Spleen (tissue), 11 donors: ENCODE results near the gene ZSWIM2. TPM values are rescaled to one million over a fixed set of nuclear protein-coding genes. Genes with fewer than 3 reads are reported as not detected.

Source experiments
- DNase-seq: peaks from one replicate; pipeline ENCODE4 v3.0.0-alpha.2; 2020
- H3K27ac ChIP-seq, 8 donors: fragments of 200-600 bp; sonication (generic) in 7 of 8; 1 replicate in 4 of 8; 2 replicates in 4 of 8; pipeline versions ENCODE4 v1.5.0 to v1.8.0; 2016 to 2021; ENCODE audit warnings: inconsistent platforms in 4 of 8, mild to moderate bottlenecking in 4 of 8, moderate library complexity in 1 of 8
- H3K27me3 ChIP-seq, 7 donors: fragments of 200-600 bp; sonication (generic) in 6 of 7; replicated peaks in 1 of 7; 1 replicate in 4 of 7; 2 replicates in 3 of 7; pipeline versions ENCODE4 v1.5.0 to v1.8.0; 2016 to 2021; ENCODE audit warnings: inconsistent platforms in 3 of 7, mild to moderate bottlenecking in 1 of 7
- H3K36me3 ChIP-seq, 6 donors: fragments of 200-600 bp; sonication (generic) in 5 of 6; 1 replicate in 4 of 6; 2 replicates in 2 of 6; pipeline versions ENCODE4 v1.5.0 to v1.8.0; 2016 to 2021; ENCODE audit warnings: inconsistent platforms in 2 of 6
- H3K4me1 ChIP-seq, 6 donors: fragments of 200-600 bp; sonication (generic) in 5 of 6; 1 replicate in 3 of 6; 2 replicates in 3 of 6; pipeline versions ENCODE4 v1.5.0 to v1.8.0; 2016 to 2021; ENCODE audit warnings: inconsistent platforms in 3 of 6
- H3K4me3 ChIP-seq, 8 donors: fragments of 200-600 bp; sonication (generic) in 7 of 8; 1 replicate in 4 of 8; 2 replicates in 4 of 8; pipeline versions ENCODE4 v1.5.0 to v1.8.0; 2016 to 2021; ENCODE audit warnings: inconsistent platforms in 4 of 8, mild to moderate bottlenecking in 4 of 8, moderate library complexity in 2 of 8
- H3K9me3 ChIP-seq, 8 donors: fragments of 200-600 bp; sonication (generic) in 7 of 8; 1 replicate in 4 of 8; 2 replicates in 4 of 8; pipeline versions ENCODE4 v1.5.0 to v1.8.0; 2016 to 2021; ENCODE audit warnings: inconsistent platforms in 4 of 8
- POLR2A ChIP-seq, 3 donors: fragments of 450-650 bp; IDR thresholded peaks; one replicate each; pipeline ENCODE4 v1.5.1; 2017; ENCODE audit warnings: antibody characterized with exemption in 3 of 3, mild to moderate bottlenecking in 1 of 3
- WGBS, 5 donors: extraction: QIAGEN DNeasy Blood & Tissue Kit in 3 of 5; methylation state at CpG; one replicate each; pipeline versions ENCODE4 v1.1.5 to v1.1.7; 2013 to 2018; 5-methylcytosine and 5-hydroxymethylcytosine counted together
- intact Hi-C: fragments of 100-400 bp; cut with DNase I; formaldehyde crosslinking; loops from one replicate; pipeline ENCODE4 v1.15.0; 2023; ENCODE audit warnings: low total_unique reads
- polyA plus RNA-seq, 3 donors: library from polyadenylated mRNA; stranded (reverse); fragments of 200-250 nt; gene quantifications; one replicate each; pipeline ENCODE4 v1.2.1, GENCODE V29; 2013
- total RNA-seq, 7 donors: library from RNA; depleted of rRNA in 3 of 7; stranded (reverse); fragments of >200 nt in 3 of 7; fragmentation: NEBNext Ultra II Directional in 4 of 7; extraction: Animal tissue kit (Norgen Biotek cat#: 25700) in 4 of 7; gene quantifications; one replicate each; pipeline versions ENCODE4 v1.1.0 to v1.2.1, GENCODE V29; 2016 to 2021
- donor health status: healthy with polysubstance abuse.
- donor health status: DM: no; HTN: no; CAD: no; lungs with moderate emphysema.
- donor health status: DM: no; HTN: no; CAD: no.
- donor health status: Bipolar disorder and iron deficiency.
- donor health status: healthy.
- donor health status: DM: no; HTN: no; CAD: no.
- donor health status: DM: yes; HTN: yes; CAD: no.

ZSWIM2 gene
- total and polyA plus RNA-seq, 10 donors: not detected

GRCh38 chr2:186780701-186781316 lies 68.2 kb downstream of the ZSWIM2 start:
- no peak overlapping the region for H3K27ac ChIP-seq
- intact Hi-C loops: no loop called here
- peaks cover 4 to 62% (median 34%) of the 10 kb centered on the region in 8 donors for H3K9me3 ChIP-seq
- 56 to 66% (median 63%) methylated on average over 4 of the region's 4 CpGs for WGBS, 5 donors
- no peaks in the 10 kb centered on the region for H3K4me1 ChIP-seq
- H3K36me3 ChIP-seq: no peaks in the 10 kb centered on the region
- no peaks in the 10 kb centered on the region for H3K27me3 ChIP-seq
- TF ChIP-seq POLR2A (IDR thresholded peaks at IDR 0.05): no peak
- DNase-seq: no peak
- no peak overlapping the region for H3K4me3 ChIP-seq

Other genes starting within 250 kb of the ZSWIM2 start
- gene FAM171B, start 155.1 kb downstream of the ZSWIM2 start, total RNA-seq: 1 to 10 TPM; 3.2 to 6.4 (median 5.0) TPM
- under 1 TPM; 0.33 to 0.51 (median 0.35) TPM for gene FAM171B, start 155.1 kb downstream of the ZSWIM2 start, polyA plus RNA-seq